CD4-positive, CD25-positive, alpha-beta regulatory T cell (primary cell): ENCODE measurements around the gene ARID4A. TPM values are rescaled to one million over a fixed set of nuclear protein-coding genes. Genes with fewer than 3 reads are reported as not detected.
"Not testable (repeated sequence)": the region's sequence is repeated elsewhere in the genome, so short reads cannot be mapped to it uniquely, and the experiment has no call there.

Source experiments
- ATAC-seq, 2 donors: fragments of 150-1000 bp; cut with Tn5 transposase; one replicate each; pipeline ENCODE4 v1.10.0; 2021; ENCODE audit warnings: low read depth in 2 of 2, moderate number of reproducible peaks in 2 of 2, moderate library complexity in 1 of 2
- DNase-seq, 3 donors: peaks; one replicate each; pipeline versions ENCODE4 v3.0.0 to v3.0.0-alpha.2; 2012 to 2022; ENCODE audit warnings: mixed read lengths in 1 of 3
- H3K27ac ChIP-seq: one replicate; pipeline ENCODE4 v1.7.0; 2013; ENCODE audit warnings: mild to moderate bottlenecking, low read length; ENCODE audit not compliant: insufficient read depth, poor library complexity, severe bottlenecking
- H3K27me3 ChIP-seq: one replicate; pipeline ENCODE4 v1.7.0; 2013; ENCODE audit warnings: low read length; ENCODE audit not compliant: control insufficient read depth, insufficient read depth
- H3K36me3 ChIP-seq: one replicate; pipeline ENCODE4 v1.7.0; 2013; ENCODE audit warnings: mild to moderate bottlenecking, low read length, moderate library complexity; ENCODE audit not compliant: control insufficient read depth, insufficient read depth
- H3K4me1 ChIP-seq: 2 replicates; pipeline ENCODE4 v1.7.0; 2013; ENCODE audit warnings: mild to moderate bottlenecking, low read length; ENCODE audit not compliant: insufficient read depth, control insufficient read depth, poor library complexity, severe bottlenecking
- H3K4me3 ChIP-seq: one replicate; pipeline ENCODE4 v1.7.0; 2013; ENCODE audit warnings: low read depth, mild to moderate bottlenecking, low read length, moderate library complexity
- H3K9me3 ChIP-seq, 2 experiments: 1 replicate in 1 of 2; 2 replicates in 1 of 2; pipeline ENCODE4 v1.7.0; 2013; ENCODE audit warnings: low read length in 2 of 2, mild to moderate bottlenecking in 1 of 2, moderate library complexity in 1 of 2; ENCODE audit not compliant: control insufficient read depth in 2 of 2
- H3K27ac Mint-ChIP-seq, 3 donors: one replicate each; pipeline ENCODE4 v1.8.0; 2020 to 2022; ENCODE audit warnings: mild to moderate bottlenecking in 3 of 3, mixed read lengths in 3 of 3, moderate library complexity in 2 of 3
- H3K27me3 Mint-ChIP-seq: one replicate; pipeline ENCODE4 v1.8.0; 2022; ENCODE audit warnings: mild to moderate bottlenecking, mixed read lengths
- H3K36me3 Mint-ChIP-seq: one replicate; pipeline ENCODE4 v1.8.0; 2020; ENCODE audit warnings: mixed read lengths
- H3K4me1 Mint-ChIP-seq, 4 donors: one replicate each; pipeline ENCODE4 v1.8.0; 2020 to 2022; ENCODE audit warnings: mixed read lengths in 4 of 4, mild to moderate bottlenecking in 1 of 4
- H3K4me3 Mint-ChIP-seq, 4 donors: one replicate each; pipeline ENCODE4 v1.8.0; 2020 to 2022; ENCODE audit warnings: mild to moderate bottlenecking in 4 of 4, mixed read lengths in 4 of 4, moderate library complexity in 3 of 4
- H3K9me3 Mint-ChIP-seq, 7 donors: one replicate each; pipeline ENCODE4 v1.8.0; 2020 to 2022; ENCODE audit warnings: mixed read lengths in 7 of 7, mild to moderate bottlenecking in 3 of 7, moderate library complexity in 2 of 7
- polyA plus RNA-seq, 4 donors: library from polyadenylated mRNA; unstranded; fragments of 300-500 nt; fragmentation: Illumina TruSeq; gene quantifications; one replicate each; pipeline ENCODE4 v1.2.3, GENCODE V29; 2021
- total RNA-seq: library from RNA; stranded (reverse); gene quantifications from one replicate; pipeline ENCODE4 v1.2.3, GENCODE V29; 2022

The ARID4A gene
- total and polyA plus RNA-seq, 5 donors from 2014 or later = 23.3 to 102 (median 26.1) TPM

DNA sequence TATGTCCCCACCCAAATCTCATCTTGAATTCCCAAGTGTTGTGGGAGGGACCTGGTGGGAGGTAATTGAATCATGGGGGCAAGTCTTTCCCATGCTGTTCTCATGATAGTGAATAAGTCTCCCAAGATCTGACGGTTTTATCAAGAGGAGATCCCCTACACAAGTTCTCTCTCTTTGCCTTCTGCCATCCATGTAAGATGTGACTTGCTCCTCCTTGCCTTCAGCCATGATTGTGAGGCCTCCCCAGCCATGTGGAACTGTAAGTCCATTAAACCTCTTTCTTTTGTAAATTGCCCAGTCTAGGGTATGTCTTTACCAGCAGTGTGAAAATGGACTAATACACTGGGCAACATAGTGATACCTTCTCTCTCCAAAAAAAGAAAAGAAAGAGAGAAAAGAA is 118.6 kb downstream of the ARID4A start:
- H3K9me3 ChIP-seq, DNase-seq, H3K4me3 ChIP-seq, H3K4me3 Mint-ChIP-seq, ATAC-seq, H3K27ac ChIP-seq, H3K27me3 ChIP-seq, H3K9me3 Mint-ChIP-seq, H3K27me3 Mint-ChIP-seq, H3K4me1 ChIP-seq: not testable (repeated sequence)
- H3K27ac Mint-ChIP-seq = peak overlapping the region in 1 of 3 donors; percentile 15
- peaks cover 36% of the 10 kb centered on the region for H3K36me3 ChIP-seq
- peaks cover 11 to 33% (median 21%) of the 10 kb centered on the region in 4 donors for H3K4me1 Mint-ChIP-seq
- peaks cover 42% of the 10 kb centered on the region for H3K36me3 Mint-ChIP-seq

Other genes starting within 250 kb of the ARID4A start
- gene ARMH4, start 146.3 kb upstream of the ARID4A start, total RNA-seq = 0.27 TPM
- 1 to 10 TPM in 1 of 4 donors, under 1 TPM in 2, not detected in 1; 0.66 to 1.0 (median 0.91) TPM for gene ARMH4, start 146.3 kb upstream of the ARID4A start, polyA plus RNA-seq
- gene ACTR10, start 98.4 kb upstream of the ARID4A start, total RNA-seq = 43.4 TPM
- gene ACTR10, start 98.4 kb upstream of the ARID4A start, polyA plus RNA-seq = 10 to 100 TPM; 76.3 to 98.3 (median 87.2) TPM
- 137 TPM for gene PSMA3, start 53.7 kb upstream of the ARID4A start, total RNA-seq
- gene PSMA3, start 53.7 kb upstream of the ARID4A start, polyA plus RNA-seq = 100 to 1,000 TPM; 187 to 218 (median 191) TPM
- gene TOMM20L, start 97.4 kb downstream of the ARID4A start, total RNA-seq = not detected
- gene TOMM20L, start 97.4 kb downstream of the ARID4A start, polyA plus RNA-seq = under 1 TPM in 1 of 4 donors, not detected in 3; 0.47 TPM
- gene TIMM9, start 129.0 kb downstream of the ARID4A start, total RNA-seq = 23.8 TPM
- gene TIMM9, start 129.0 kb downstream of the ARID4A start, polyA plus RNA-seq = 10 to 100 TPM; 52.6 to 83.3 (median 60.8) TPM
- 34.3 TPM for gene KIAA0586, start 129.2 kb downstream of the ARID4A start, total RNA-seq
- gene KIAA0586, start 129.2 kb downstream of the ARID4A start, polyA plus RNA-seq = 10 to 100 TPM; 16.8 to 30.3 (median 25.3) TPM